ENCODE measurements around the gene DFFB. TPM values are rescaled to one million over a fixed set of nuclear protein-coding genes. Genes with fewer than 3 reads are reported as not detected.

The DFFB gene
- total RNA-seq, 3 donors from 2014 or later: 7.6 to 9.2 (median 8.4) TPM

DNA sequence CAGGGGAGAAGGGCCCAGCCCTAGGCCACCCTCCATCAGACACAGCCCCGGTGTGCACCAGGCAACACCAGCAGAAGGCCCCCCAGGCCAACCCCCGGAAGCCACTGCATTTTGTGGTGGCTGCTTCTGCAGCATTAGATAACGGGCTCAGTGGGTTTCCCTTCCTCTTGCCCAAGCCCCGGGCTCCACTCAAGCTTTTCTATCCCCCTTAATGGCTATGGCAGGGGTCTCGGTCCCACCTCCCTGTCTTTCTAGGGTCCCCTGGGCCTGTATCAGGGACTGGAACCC, 23.9 kb downstream of the DFFB start:
- Histone ChIP-seq H3K4me1 (ENCODE audit: low read depth) (no peaks in the 10 kb centered on the region), H3K9me3 (peaks cover 5% of the 10 kb centered on the region), H3K4me3 (no peak overlapping the region), H3K36me3 (ENCODE audit: low read depth) (no peaks in the 10 kb centered on the region)
- DNase-seq (peak in 1 of 3 donors; percentile 16), ATAC-seq (no peak)
- TF ChIP-seq, protein P1, sequence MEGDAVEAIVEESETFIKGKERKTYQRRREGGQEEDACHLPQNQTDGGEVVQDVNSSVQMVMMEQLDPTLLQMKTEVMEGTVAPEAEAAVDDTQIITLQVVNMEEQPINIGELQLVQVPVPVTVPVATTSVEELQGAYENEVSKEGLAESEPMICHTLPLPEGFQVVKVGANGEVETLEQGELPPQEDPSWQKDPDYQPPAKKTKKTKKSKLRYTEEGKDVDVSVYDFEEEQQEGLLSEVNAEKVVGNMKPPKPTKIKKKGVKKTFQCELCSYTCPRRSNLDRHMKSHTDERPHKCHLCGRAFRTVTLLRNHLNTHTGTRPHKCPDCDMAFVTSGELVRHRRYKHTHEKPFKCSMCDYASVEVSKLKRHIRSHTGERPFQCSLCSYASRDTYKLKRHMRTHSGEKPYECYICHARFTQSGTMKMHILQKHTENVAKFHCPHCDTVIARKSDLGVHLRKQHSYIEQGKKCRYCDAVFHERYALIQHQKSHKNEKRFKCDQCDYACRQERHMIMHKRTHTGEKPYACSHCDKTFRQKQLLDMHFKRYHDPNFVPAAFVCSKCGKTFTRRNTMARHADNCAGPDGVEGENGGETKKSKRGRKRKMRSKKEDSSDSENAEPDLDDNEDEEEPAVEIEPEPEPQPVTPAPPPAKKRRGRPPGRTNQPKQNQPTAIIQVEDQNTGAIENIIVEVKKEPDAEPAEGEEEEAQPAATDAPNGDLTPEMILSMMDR (IDR thresholded peaks at IDR 0.05): no peak
- intact Hi-C loops (cut with DNase I, micrococcal nuclease): no loop called here

DNA sequence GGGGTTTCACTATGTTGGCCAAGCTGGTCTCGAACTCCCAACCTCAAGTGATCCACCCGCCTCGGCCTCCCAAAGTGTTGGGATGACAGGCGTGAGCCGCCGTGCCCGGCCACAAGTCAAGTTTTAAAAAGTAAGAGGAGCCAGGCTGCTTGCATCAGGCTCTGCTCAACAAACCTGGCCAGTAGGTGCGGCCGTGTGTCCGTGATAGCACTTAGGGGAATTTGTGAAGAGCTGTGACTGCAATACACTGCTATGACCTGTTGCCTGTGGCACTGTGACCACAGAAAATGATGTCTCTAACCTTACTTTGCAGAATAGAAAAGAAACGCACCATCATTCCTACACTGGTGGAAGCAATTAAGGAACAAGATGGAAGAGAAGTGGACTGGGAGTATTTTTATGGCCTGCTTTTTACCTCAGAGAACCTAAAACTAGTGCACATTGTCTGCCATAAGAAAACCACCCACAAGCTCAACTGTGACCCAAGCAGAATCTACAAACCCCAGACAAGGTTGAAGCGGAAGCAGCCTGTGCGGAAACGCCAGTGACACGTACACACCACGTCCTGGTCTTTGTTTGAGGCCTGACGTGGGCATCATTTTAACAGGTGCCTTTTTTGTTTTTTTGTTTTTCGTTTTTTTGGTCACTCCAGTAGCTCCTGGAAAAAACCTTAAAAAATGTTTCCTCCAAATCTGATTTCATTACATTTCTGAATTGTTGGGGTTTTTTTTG, 26.1 kb downstream of the DFFB start:
- intact Hi-C loops (cut with DNase I, micrococcal nuclease): no loop called here
- no peak for ATAC-seq
- H3K36me3 ChIP-seq (ENCODE audit: low read depth): no peaks in the 10 kb centered on the region

DNA sequence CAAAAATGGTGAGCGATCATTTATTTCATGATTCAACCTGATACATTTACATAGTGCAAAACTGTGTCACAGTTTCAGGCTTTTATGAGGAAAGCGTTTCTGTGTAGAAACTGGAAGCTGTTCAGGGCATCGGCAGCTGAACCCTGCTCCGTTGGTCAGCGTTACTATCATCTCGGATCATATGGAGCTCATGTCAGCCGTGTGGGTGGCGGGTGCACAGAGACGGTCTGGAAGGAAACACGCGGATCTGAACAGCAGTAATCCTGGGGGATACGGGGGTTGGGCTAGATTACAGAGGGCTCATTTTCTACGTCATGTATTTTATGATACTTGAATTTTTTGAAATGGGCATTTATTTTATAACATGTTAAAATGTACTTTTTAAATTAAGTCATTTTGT, 27.7 kb downstream of the DFFB start:
- H3K9me3 ChIP-seq: no peaks in the 10 kb centered on the region
- no peaks in the 10 kb centered on the region for H3K36me3 ChIP-seq (ENCODE audit: low read depth)
- intact Hi-C loops (cut with DNase I, micrococcal nuclease): no loop called here
- TF ChIP-seq, protein P1 (IDR thresholded peaks at IDR 0.05): no peak
- no peak for ATAC-seq
- peak in 1 of 3 donors; percentile 1 for DNase-seq
- no peak overlapping the region for H3K4me3 ChIP-seq
- no peaks in the 10 kb centered on the region for H3K4me1 ChIP-seq (ENCODE audit: low read depth)

More for the DNA sequence above, 26.1 kb downstream of the DFFB start:
- no peaks in the 10 kb centered on the region for H3K4me1 ChIP-seq (ENCODE audit: low read depth)
- peaks cover 5% of the 10 kb centered on the region for H3K9me3 ChIP-seq
- H3K4me3 ChIP-seq: no peak overlapping the region
- TF ChIP-seq, protein P1 (IDR thresholded peaks at IDR 0.05): no peak
- DNase-seq: peak in 1 of 3 donors; percentile 9

DNA sequence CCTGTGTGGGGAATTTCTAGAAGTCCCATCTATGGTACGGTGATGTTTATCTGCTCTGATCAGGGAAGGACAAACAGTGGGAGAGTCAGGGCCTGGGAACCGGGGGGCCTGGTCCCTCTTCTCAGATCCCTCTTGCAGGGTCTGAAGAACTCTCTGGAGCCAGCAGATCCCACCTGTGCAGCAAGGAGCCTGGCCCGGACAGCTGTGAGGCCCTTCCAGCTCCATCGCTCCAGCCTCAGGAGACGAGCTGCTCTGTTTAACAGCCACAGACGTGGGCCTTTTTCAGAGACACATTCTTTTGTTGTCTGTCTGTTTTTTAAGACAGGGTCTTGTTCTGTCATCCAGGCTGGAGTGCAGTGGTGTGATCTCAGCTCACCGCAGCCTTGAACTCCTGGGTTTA, 28.3 kb downstream of the DFFB start:
- peak in 1 of 3 donors; percentile 12 for DNase-seq
- no peaks in the 10 kb centered on the region for H3K9me3 ChIP-seq
- TF ChIP-seq, protein P1 (IDR thresholded peaks at IDR 0.05): no peak
- ATAC-seq: no peak
- intact Hi-C loops (cut with DNase I, micrococcal nuclease): no loop called here
- H3K36me3 ChIP-seq (ENCODE audit: low read depth): peaks cover 4% of the 10 kb centered on the region
- no peaks in the 10 kb centered on the region for H3K4me1 ChIP-seq (ENCODE audit: low read depth)
- no peak overlapping the region for H3K4me3 ChIP-seq

DNA sequence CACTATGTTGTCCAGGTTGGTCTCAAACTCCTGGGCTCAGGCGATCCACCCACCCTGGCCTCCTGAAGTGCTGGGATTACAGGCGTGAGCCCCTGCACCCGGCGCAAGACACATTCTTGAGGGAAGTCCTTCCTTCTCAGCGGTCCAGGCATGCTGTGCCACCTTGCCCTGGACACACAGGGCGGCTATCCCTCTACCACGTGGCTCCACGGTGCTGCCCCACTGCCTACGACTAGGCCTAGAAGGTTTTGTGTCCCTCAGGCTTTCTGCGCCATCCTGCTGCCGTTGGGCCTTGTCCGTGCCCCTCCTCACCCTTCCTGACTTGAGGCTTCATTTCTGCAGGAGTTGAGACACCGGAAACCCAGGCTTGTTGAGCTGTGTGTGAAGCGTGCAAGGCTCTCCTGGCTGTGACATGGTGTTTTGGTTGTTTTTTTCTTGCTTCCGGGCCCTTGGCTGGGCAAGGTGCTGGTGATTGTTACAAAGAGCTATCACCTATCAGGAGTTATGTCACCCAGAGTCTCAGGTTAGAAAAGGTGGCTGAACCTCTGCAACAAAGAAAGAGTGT, 28.9 kb downstream of the DFFB start:
- intact Hi-C loops (cut with DNase I, micrococcal nuclease): no loop called here
- Histone ChIP-seq H3K36me3 (ENCODE audit: low read depth) (peaks cover 4% of the 10 kb centered on the region), H3K4me1 (ENCODE audit: low read depth) (no peaks in the 10 kb centered on the region), H3K9me3 (no peaks in the 10 kb centered on the region), H3K4me3 (no peak overlapping the region)
- TF ChIP-seq, protein P1 (IDR thresholded peaks at IDR 0.05): no peak
- ATAC-seq: no peak
- peak in 1 of 3 donors; percentile 11 for DNase-seq
